GM12801 (cell line): ENCODE data around the gene CYP26B1.

Experiments
- TF ChIP-seq, protein P1 (sequence below): IDR thresholded peaks from one replicate; pipeline ENCODE4 v1.5.1; 2011; ENCODE audit warnings: control low read depth; ENCODE audit not compliant: insufficient read length; ENCODE audit errors: extremely low read depth

CYP26B1 gene

DNA sequence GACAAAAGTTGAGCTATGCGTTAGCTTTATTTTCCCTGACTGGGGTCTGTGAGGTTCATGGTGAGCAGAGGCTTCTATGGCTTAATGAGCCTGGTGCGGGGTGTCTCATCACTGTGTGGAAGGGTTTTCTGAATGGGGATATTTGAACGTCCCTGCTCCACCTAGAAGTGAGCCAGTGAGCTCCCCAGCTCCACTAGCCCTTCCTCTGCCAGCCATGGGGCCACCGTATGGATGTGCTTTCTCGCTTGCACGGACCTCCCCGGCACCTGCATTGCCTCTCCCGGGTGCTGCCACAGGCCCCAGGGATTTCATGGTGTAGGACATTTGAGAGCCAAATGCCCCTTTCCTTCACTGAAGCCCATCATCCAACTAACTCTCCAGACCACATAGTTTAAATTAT, 37.8 kb downstream of the CYP26B1 start:
- TF ChIP-seq, protein P1, sequence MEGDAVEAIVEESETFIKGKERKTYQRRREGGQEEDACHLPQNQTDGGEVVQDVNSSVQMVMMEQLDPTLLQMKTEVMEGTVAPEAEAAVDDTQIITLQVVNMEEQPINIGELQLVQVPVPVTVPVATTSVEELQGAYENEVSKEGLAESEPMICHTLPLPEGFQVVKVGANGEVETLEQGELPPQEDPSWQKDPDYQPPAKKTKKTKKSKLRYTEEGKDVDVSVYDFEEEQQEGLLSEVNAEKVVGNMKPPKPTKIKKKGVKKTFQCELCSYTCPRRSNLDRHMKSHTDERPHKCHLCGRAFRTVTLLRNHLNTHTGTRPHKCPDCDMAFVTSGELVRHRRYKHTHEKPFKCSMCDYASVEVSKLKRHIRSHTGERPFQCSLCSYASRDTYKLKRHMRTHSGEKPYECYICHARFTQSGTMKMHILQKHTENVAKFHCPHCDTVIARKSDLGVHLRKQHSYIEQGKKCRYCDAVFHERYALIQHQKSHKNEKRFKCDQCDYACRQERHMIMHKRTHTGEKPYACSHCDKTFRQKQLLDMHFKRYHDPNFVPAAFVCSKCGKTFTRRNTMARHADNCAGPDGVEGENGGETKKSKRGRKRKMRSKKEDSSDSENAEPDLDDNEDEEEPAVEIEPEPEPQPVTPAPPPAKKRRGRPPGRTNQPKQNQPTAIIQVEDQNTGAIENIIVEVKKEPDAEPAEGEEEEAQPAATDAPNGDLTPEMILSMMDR = no peak

DNA sequence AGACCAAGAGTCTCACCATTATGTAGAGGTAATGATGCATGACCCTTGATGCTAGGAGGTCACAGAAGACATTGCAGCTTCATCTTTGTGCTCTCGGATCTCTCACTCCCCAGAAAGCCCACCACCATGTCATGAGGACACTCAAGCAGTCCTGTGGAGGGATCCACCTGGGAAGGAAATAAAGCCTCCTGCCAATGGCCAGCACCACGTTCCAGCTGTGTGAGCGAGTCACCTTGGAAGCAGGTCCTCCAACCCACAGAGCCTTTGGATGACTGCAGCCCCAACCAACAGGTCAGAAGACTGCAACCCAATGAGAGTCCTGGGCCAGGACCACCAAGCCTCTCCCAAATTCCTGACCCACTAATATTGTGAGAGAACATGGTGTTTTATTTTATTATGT, 38.4 kb downstream of the CYP26B1 start:
- TF ChIP-seq, protein P1 = no peak

DNA sequence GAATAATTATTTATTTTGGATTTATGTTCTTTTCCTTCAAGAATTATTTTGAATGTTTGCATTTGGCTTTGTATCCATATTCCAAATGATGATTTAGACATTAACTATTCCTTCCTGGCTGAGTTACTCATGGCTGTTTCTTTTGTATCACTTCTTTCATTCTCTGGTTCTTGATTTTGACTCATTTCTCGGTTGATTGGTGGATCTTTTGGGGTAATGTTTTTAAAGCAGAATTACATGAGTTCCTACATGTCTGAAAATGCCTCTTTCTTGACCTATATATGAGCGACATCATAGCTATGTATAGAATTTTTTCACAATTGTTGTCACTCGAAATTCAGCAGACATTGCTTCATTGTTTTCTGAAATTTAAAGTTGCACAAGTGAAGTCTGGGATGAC, 39.5 kb downstream of the CYP26B1 start:
- TF ChIP-seq, protein P1 = no peak

DNA sequence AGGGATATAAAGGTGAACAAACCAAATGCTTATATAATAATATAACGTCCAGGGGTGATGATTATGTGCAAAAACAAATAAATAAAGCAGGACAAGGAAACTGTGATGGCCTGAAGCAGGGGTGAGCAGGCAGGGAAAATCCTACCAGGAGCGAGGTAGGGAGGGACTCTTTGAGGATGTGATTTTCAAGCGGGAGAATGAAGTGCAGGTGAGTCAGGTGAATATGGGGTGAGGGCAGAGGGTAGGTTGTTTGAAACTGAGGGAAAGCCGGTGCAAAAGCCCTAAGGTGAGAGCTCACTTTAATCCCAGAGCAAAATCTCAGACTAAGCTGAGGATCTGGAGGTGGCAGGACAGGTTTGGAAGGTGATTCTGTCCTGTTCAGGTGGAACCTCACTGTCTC, 40.7 kb downstream of the CYP26B1 start:
- TF ChIP-seq, protein P1 = no peak

DNA sequence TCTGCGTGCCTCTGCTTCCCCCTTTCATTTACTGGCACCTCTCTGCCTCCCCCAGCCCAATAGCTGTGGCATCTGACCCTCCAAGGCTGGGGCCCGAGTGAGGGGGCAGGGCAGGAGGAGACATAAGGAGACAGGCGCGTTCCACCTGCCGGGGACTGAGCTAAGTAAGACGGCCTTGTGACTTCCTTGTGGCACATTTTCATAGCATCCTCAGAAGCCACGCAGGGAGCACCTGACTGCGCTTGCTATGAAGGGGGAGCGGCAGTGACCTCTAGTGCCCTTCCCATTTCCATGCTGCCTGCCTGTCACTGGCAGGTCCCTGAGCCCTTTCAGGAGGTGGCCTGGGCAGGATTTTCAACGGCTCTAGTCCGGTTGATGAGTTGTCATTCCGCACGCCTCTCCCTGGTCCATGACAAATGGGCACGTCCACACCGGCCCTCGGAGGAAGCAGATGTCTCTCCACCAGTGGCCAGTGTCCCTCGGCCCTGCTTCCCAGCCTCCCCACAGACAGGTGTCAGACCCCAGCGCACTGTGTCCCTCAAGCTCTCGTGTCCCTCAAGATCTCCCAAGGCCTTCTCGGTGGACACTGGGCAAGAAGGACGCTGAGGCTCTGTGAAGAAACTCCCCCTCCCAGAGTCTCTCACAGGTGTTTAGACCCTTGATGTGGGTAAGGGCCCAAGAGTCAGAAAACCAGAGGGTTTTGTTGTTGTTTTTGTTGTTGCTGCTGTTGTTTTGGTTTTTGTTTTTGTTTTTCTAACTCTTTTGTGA, 42.7 kb downstream of the CYP26B1 start:
- TF ChIP-seq, protein P1 = no peak

DNA sequence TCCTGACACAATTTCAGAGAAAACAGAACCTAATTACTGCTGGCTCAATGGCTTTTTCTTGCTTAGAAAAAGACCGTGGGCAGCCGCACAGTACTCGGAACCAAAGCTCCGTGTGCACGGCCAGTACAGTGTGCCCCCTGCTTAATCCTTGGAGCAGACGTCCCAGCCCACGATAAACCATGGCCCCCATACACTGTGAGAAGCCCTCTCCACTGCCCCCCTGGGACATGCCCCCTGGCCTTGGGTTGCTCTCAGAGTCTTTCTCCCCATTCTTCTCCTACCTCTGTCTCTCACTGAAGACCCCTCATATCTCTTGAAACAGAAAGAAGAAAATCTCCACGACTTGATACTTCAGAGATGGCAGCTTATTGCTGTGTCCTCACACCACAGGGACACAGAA, 44.0 kb downstream of the CYP26B1 start:
- TF ChIP-seq, protein P1 = no peak

DNA sequence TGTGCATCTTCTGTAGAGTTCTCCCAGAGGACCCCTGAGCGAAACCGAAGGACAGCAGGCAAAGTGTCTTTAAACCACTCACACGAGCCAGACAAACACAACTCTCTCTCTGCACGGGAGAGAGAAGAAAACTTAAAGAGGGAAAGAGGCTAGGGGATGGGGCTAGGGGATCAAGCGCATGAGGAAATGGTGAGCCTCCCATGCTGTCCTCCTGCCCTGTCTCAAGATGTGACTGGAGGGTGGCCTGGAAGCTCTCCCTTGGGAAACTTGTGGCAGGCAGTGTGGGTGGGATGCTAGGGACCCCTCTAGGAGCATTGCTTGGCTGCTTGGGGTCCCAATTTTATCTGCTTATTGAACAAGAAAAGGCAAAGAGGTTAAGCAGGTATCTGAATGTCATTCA, 44.5 kb downstream of the CYP26B1 start:
- TF ChIP-seq, protein P1 = no peak
